GM21381 (cell line): ENCODE data around the gene COLEC11.

Experiments used
- ATAC-seq: cut with Tn5 transposase; IDR thresholded peaks from one replicate; pipeline ENCODE4 v1.9.1; 2021; ENCODE audit warnings: mild to moderate bottlenecking, moderate library complexity; ENCODE audit not compliant: unreplicated experiment

Gene COLEC11

GRCh38 chr2:3667151-3667631 lies 72.3 kb downstream of the COLEC11 start:
- ATAC-seq, result no peak

- no peak for ATAC-seq
These were observed 74.7 kb downstream of the COLEC11 start for GRCh38 chr2:3669656-3670055.

- ATAC-seq, result no peak
These were observed 75.5 kb downstream of the COLEC11 start for GRCh38 chr2:3670376-3670775.

GRCh38 chr2:3670941-3671340 lies 76.0 kb downstream of the COLEC11 start:
- ATAC-seq, result no peak

GRCh38 chr2:3672861-3673678 lies 78.2 kb downstream of the COLEC11 start:
- ATAC-seq, result no peak

- ATAC-seq, result no peak
These were observed 79.3 kb downstream of the COLEC11 start for GRCh38 chr2:3674066-3674845.

GRCh38 chr2:3675687-3676086 lies 80.8 kb downstream of the COLEC11 start:
- ATAC-seq, result no peak

GRCh38 chr2:3677436-3677835 lies 82.5 kb downstream of the COLEC11 start:
- no peak for ATAC-seq

GRCh38 chr2:3678212-3678611 lies 83.3 kb downstream of the COLEC11 start:
- no peak for ATAC-seq

GRCh38 chr2:3679180-3679579 lies 84.3 kb downstream of the COLEC11 start:
- ATAC-seq, result no peak

- no peak for ATAC-seq
These were observed 84.9 kb downstream of the COLEC11 start for GRCh38 chr2:3679616-3680393.

GRCh38 chr2:3680548-3681345 lies 85.8 kb downstream of the COLEC11 start:
- ATAC-seq, result no peak

- no peak for ATAC-seq
These were observed 86.7 kb downstream of the COLEC11 start for GRCh38 chr2:3681625-3682024.

GRCh38 chr2:3682811-3683210 lies 87.9 kb downstream of the COLEC11 start:
- ATAC-seq, result no peak

GRCh38 chr2:3683748-3684454 lies 89.0 kb downstream of the COLEC11 start:
- no peak for ATAC-seq

- no peak for ATAC-seq
These were observed 95.3 kb downstream of the COLEC11 start for GRCh38 chr2:3689998-3690748.

- ATAC-seq, result no peak
These were observed 97.5 kb downstream of the COLEC11 start for GRCh38 chr2:3692375-3692774.
